Activated CD4-positive, alpha-beta T cell treated with anti-CD3 and anti-CD28 coated beads for 24 hours (primary cell): ENCODE results near the gene REXO1.
A peak's percentile ranks its signal among the peaks of the same experiment; 100 is the strongest.
"Not testable (repeated sequence)": the region's sequence is repeated elsewhere in the genome, so short reads cannot be mapped to it uniquely, and the experiment has no call there.

Experiments used
- DNase-seq, 2 donors: peaks; one replicate each; pipeline ENCODE4 v3.0.0-alpha.2; 2020; ENCODE audit warnings: low read depth in 2 of 2

Gene REXO1

GRCh38 chr19:1848399-1849131, at the start of gene REXO1:
REXO1 (minus strand) TSS chr19:1848483; CDS start chr19:1848358, 125 bp downstream.
- DNase-seq, result peak; percentile 98

- no peak for DNase-seq
These were observed 48.2 kb upstream of the REXO1 start for GRCh38 chr19:1896508-1896907.

DNA sequence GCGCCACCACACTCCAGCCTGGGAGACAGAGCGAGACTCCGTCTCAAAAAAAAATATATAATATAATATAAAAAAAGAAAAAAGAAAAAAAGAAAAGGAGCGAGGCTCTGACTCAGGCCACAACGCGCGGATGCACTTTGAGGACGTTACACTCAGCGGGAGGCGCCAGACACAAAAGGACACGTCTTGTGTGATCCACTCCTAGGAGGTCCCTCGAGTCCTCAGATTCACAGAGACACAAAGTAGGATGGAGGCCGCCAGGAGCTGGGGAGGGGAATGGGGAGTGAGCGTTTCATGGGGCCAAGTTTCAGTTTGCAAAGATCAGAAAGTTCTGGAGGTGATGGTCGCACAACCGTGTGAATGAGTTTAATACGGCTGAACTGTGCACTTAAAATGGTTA, 45.5 kb upstream of the REXO1 start:
- no peak for DNase-seq

- DNase-seq, result no peak
These were observed 41.6 kb upstream of the REXO1 start for GRCh38 chr19:1889907-1890306.

GRCh38 chr19:1888385-1888784, 40.1 kb upstream of the REXO1 start:
- DNase-seq, result no peak

- DNase-seq, result not testable (repeated sequence)
These were observed 38.1 kb upstream of the REXO1 start for GRCh38 chr19:1886360-1886759.

- peak; percentile 95 to 97 for DNase-seq
These were observed 37.3 kb upstream of the REXO1 start, which contains the start of gene ABHD17A for GRCh38 chr19:1885398-1886119. ABHD17A (minus strand) TSS chr19:1885496; CDS start chr19:1881566, 3,930 bp downstream.

GRCh38 chr19:1884719-1885334, 36.5 kb upstream of the REXO1 start:
- DNase-seq, result no peak

DNA sequence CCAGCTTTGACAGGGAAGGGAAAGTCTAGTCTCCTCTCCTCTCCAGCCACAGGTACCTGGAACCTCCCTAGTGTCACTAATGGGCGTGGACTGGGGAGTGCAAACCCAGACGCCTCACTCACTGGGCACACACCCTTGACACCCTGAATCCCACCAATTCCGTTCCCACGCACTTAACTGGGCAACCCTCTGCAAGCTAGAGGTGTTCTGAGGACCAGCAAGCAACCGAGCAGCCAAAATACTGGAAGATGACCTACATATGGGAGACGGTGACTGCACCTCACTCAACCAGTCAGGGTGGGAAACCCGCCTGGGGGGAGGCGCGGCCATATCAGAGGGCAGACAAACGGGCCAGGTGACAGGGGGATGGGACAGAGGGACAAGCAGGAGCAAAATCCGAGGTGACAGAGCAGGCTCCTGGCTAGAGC, 36.0 kb upstream of the REXO1 start:
- no peak for DNase-seq

DNA sequence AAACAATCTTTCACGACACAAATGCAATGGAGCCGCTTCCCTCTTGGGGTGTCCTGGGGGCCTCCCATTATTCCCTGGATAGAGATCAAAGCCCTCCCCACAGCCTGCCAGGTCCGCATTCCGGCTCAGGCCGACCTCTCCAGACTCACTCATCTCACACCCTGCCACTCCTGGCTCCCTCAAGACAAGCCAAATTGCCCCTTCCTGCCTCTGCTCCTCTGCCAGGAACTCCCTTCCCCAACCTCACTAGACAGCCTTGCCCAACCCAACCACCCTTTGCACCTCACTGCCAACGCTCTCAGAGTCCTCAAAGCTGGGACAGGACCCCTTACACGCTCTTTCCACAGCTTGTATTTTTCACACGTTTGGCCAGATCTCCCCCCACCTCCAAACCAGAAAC, 35.5 kb upstream of the REXO1 start:
- no peak for DNase-seq

DNA sequence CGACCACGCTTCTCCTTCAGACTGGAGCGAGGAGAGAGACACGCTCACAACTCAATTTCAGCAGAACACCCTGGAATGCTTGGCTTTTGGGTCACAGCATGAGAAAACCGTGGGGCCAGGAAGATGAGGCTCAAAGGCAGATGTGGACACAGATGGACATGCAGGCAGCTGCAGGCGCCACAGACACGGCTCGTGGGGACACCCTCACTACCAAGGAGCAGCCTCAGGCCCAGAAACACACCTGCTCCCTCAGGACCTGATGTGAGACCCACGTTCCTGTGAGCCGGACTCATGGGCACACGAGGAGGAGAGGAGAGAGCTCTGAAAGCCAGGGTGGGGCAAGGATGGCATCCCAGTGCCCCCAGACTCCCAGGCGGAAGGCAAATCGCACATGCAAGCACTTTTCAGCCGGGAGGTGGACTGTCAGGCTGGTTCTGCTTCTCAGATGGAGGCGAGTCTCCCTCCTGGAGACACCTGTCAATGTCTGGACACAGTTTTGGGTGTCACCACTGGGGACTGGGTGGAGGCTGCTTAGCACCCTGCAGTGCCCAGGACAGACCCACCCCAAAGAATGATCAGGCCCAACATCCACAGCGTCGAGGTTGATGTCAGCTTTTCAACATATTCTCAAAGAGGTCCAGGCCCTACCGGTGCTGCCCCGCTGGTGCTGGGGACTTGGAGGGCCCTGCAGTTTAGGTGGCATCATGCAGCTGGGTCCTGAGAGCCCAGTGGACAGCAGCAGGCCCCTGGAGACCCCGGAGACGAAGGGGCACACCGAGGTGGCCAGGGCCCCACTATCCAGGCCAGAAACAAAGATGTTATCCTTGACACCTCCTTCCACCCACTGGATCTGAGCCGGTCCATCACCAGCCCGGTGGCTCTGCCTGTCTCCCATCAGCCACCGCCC, 34.8 kb upstream of the REXO1 start:
- no peak for DNase-seq

DNA sequence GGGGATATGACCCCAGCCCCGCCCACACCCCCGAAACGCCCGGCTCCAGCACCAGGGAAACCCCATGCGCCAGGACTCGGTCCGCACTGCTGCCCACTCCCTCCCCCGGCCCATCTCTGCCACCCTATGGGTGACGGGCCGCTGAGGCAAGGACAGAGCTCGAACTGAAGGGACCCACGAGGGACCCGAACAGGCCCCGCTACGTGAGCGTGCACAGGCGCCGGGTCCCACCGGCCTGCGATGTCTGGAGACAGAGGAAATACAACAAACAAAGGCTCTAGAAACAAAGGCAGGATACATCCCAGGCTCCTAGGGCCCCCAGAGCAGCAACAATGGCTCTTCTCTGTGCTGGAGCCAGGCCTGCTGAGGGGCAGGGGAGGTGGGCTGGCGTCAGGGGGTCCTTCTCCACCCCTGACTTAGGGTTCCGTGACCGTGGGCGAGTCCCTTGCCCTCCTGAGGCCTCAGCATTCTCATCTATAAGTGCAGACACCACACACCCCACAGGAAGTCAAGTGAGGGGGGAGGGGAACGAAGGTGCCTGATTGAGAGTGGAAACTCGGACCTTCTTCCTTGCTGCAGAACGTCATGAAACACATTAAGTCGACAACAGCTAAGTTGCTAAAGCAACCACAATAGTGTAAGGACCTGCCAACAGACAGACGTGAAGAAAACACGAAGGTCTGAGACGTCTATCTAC, 34.0 kb upstream of the REXO1 start:
- DNase-seq, result no peak

- not testable (repeated sequence) for DNase-seq
These were observed 33.3 kb upstream of the REXO1 start for GRCh38 chr19:1881393-1882088.

DNA sequence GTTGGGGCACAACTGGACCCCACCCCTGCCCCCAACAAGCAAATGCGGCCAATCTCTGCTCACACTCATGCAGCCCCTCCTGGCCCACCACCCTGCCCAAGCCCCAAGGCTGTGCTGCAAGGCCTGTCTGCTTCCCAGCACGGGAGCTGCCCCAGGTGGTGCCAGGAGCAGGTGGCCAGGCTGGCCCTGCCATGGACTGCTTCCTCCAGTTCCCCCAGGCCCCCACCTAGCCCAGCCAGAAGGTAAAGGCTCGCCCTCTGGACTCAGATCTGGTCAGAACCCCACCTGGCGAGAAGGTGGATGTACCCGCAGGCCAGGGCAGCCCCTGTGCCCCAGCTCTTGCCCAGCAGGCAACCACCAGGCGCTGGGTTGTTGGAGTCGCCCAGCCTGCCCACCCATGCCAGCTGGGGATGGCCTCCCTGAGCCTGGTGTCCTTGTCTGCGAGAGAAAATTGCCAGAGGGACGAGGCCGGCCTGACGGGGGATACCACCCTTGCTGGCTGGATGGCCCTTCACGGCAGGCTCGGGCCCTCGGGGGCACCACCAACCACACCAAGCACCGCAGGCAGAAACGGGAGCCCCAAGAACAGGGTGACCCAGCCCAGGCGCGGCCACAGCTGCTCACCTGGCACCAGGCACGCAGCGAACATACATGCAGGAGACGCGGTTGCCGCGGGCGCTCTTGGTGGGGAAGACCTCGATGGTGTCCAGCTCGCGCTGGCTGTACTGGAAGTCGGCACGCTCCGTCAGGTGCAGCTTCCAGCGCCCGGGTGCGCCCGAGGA, 32.5 kb upstream of the REXO1 start:
- no peak for DNase-seq

- DNase-seq, result not testable (repeated sequence)
These were observed 31.7 kb upstream of the REXO1 start for GRCh38 chr19:1879982-1880381.

GRCh38 chr19:1878583-1878982, 30.3 kb upstream of the REXO1 start:
- DNase-seq, result not testable (repeated sequence)

DNA sequence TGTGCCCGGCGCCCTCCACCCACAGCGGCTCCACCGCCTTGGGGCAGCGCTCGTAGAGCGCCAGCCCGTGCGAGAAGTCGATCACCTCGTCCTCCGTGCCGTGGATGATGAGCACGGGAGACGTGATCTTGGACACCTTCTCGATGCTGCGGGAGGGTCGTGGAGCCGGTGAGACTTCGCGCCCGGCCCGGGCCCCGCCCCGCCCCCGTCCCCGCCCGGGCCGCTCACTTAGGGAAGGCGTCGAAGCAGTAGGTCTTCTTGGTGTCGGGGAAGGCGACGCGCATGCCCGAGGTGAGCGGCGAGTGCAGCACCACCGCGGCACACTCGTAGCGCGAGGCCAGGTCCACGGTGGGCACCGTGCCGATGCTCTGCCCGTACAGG, 29.0 kb upstream of the REXO1 start:
- DNase-seq, result not testable (repeated sequence)

DNA sequence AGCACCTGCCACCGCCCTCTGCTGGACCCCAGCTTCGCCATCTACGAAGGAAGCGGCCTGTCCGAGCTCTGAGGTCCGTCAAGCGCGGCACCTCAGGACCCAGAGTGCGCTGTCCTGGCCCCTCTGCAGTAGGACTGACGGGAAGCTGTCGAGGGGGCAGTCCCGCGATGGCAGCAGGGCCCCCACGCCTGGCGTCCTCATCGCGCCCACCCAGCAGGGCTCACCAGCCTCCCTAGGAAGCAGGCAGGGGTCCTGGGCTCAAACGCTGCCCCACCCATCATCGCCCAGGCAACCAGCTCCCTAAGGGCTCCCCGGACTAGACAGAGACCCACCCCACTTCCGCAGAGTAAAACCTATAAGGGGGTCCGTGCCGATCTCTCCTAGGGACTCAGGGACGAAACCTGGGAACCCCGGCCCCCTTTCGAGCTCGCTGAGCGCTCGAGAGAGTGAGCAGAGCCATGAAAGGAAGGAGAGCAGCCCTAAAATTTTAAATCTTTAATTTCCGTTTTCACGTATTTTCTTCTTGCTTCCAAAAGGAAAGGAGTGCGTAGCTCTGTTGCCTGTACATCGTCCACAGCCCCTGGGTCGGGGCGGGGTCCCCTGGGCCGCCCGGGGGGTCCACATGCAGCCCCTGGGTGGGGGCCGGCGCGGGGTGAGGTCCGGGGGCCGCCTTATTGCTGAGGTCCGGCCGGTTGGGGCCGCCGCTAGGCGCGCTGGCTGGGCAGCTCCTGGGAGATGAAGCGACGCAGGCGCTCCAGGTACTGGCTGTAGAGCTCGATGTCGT, 28.4 kb upstream of the REXO1 start:
- DNase-seq, result not testable (repeated sequence)
